ENCODE results near the gene CATSPERD.
A peak's percentile ranks its signal among the peaks of the same experiment; 100 is the strongest.
"Not testable (repeated sequence)": the region's sequence is repeated elsewhere in the genome, so short reads cannot be mapped to it uniquely, and the experiment has no call there.

Gene CATSPERD

DNA sequence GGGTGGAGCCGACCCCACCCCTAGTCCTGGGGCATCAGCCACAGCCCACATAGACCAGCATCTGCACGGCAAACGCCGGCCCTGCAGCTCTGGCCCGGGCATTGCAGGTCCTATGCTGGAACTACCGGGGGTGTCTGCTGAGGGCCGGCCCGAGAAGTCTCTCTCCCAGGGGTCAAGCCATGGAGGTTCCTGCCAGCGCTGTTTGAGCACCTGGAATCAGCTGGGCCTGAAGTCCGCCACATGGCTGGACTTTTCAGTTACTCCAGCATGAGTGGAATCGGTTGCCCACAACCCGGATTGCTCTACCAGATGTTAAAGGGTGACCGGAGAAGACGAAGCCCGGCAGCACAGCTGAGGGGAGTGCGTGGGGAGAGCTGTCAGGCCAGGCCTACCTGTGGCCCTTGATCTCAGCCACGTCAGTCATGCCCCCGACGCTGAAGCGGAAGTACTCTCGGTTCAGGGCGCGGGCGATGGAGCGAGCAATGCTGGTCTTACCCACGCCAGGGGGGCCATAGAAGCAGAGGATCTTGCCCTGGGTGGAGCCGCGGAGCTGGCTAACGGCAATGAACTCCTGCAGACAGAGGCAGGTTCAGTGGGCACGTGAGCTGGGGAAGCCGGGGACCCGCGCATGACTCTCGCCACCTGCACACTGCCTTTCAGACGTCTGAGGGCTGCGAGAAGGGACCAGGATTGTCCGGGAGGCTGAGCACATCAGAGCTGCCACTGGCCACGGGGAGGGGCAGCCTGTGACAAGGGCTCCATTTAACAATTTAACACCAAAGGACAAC, 21.6 kb upstream of the CATSPERD start:
- DNase-seq (ENCODE audit: low read depth in 3 of 3) = no peak

DNA sequence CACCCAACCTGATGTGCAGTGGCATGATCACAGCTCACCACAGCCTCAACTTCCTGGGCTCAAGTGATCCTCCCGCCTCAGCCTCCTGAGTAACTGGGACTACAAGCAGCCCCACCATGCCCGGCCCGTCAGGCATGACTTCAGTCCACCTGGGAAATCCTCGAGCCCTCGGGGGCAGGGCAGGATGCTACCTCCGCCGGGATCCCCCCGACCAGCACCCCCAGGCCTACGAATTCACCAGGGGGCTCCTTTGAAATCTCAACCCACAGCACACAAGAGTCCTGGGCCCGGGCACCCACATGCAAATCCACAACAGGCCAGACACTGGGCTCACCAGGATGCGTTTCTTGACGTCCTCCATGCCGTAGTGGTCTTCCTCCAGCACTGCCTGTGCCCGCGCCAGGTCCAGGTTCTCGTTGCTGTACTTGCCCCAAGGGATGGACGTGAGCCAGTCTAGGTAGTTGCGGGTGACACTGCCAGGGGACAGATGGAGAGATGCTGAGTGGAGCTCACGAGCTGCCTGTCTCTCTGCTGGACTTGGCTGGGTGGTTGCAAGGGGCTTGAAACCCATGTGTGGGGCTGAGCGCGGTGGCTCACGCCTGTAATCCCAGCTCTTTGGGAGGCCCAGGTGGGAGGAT, 19.9 kb upstream of the CATSPERD start:
- DNase-seq (ENCODE audit: low read depth in 3 of 3) = no peak

DNA sequence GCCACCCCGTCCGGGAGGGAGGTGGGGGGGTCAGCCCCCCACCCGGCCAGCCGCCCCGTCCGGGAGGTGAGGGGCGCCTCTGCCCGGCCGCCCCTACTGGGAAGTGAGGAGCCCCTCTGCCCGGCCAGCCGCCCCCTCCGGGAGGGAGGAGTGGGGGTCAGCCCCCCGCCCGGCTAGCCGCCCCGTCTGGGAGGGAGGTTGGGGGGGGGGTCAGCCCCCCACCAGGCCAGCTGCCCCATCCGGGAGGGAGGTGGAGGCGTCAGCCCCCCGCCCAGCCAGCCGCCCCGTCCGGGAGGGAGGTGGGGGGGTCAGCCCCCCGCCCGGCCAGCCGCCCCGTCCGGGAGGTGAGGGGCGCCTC, 18.4 kb upstream of the CATSPERD start:
- DNase-seq (ENCODE audit: low read depth in 3 of 3) = not testable (repeated sequence)

DNA sequence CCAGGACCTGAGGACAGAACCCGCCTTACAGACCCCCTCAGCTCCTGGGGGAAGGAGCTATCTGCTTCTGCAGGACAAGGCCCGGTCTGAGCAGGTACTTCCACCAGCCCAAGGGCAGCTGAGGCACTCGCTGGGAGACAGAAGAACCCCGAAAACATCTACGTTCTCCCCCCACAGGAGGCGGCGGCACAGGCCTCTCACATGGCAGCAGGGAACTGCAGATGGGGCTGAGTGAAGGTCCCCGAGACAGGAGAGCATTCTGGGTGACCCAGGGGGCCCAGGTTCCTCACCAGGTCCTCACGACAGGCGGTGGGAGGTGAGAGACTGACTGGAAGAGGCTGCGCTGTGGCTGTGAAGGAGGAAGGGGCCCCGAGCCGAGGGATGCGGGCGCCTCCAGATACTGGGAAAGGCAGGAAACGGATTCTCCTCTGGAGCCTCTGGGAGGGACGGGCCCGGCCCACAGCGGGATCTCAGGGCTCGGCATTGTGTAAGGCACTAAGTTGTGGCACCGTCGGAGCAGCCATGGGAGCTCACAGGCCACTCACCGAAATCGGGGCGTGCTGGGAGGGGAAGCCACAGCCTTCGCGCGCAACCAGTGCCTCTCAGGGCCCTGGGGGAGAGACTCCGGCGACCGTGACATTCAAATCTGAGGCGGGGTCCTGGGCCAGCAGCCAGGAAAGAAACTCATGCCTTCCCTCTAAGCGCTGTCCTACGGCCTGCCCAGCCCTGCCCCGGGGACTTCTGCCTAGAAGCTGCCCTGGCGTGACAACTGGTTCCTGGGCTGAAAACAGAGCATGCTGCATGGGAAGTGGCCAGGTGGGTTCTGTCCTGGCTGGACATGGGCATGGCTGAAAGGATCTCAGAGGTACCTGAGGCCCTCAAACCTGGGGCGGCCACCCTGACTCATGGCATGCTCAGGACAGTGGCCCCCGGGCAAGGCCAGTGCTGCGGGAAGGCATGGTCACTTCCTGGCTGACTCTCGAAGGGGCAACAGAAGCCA, 16.3 kb upstream of the CATSPERD start:
- DNase-seq (ENCODE audit: low read depth in 3 of 3) = no peak

DNA sequence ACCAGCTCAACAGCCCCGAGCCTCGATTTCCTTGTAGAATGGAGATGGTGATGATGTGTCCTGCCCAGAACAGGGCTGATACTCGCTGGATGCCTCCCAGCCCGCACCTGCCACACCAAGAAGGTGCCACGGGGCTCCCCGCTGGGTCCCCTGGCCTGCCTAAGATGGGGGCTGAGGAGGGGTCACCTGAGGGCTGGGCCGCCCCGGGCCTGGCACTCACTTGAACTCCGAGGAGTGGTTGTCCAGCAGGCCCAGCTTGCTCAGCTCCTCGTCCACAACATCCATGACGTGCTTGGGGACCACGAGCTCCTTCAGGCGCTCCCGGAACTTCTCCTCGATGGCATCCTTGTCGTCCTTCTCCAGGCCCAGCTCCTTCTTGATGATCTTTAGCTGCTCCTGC, 14.9 kb upstream of the CATSPERD start:
- DNase-seq (ENCODE audit: low read depth in 3 of 3) = no peak

DNA sequence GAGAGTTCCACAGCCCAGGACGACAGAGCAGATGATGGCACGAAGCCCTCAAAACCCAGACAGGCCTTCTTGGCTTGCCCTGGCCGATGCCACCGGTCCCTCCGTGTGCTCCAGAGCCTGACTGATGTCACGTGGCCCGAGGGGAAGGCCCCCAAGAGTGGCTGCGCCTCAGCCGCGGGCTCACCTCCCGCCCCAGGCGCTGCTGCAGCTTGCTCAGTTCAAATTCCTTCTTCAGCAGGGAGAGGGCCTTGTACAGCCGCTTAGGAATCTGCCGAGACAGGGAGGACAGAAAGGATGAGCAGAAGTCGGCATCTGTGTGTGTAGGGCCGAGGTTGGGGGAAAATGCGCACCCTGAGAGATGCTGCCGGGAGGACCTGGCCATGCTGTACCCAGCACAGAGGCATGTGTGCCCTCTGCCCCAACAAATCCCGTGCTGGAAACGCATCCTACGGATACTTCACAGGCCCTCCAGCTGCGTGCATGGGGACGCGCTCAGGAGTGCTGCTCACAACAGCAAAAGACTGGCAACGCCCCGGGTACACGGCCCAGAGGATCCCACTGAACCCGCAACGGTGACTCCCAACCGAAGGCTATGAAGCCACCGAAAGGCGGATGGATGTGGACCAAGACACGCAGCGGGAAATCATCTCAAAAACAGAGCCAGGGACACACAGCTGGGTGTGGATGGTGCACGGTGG, 13.4 kb upstream of the CATSPERD start:
- DNase-seq (ENCODE audit: low read depth in 3 of 3) = no peak

DNA sequence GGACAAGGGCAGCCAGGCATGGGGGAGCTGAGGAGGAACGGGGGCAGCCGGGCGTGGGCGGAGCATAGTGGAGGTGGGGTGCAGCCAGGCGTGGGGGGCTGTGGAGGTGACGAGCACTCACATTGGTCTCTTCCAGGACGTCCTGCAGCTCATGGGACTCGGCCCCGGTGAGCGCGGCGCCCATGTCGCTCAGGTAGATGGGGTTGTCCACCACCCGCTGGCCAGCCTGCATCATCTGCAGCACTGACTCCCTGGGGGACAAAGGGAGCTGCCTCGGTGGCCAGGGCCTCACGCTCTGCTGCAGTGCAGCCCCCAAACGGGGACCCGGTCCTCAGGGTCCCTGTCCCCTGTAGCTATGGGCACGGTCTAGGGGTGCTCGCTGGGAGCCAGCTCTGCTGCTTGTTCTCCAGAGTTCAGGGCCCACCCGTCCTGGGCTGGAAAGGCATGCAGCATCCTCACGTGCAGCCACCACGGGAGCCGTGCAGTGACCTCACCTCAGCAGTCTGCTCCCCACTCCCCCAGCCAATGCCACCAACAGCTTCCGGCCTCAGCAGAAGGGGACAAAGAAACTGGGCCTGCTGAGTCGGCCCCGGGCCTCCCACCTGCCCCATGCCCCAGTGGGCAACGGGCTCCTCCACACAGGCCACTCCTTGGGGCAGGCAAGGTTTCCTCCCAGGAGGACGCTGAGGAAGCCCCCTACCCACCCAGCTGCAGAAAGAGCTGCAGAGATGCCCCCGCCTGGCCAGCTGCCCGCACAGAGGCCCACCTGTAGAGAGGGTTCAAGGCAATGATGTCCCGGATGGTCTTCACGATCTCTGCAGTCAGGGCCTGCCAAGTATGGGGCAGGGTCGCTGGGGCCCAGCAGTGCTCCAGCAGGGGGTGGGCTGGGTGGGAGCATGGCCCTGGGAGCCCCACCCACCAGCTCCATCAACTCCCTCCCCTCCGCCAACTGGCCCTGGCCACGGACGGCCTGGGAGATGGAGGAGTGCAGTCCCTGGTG, 12.6 kb upstream of the CATSPERD start:
- DNase-seq (ENCODE audit: low read depth in 3 of 3) = no peak

DNA sequence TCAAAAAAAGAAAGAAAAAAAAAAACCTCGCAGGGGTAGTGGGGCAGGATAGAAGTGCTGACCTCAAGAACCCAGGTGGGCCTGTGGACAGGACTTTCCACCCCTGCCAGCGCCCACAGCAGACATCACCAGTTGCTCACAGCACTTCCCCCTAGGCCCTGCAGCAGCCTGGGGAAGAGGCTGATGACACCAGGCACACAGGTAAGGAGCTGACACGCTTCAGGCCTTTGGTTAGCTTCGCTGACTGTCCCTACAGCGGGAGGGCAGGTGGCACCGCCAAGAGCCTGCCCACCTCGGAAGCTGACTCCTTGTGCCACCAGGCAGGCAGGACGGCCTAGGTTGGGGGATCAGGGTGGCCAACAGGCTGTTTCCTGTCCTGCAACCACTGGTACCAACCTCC, 9.4 kb upstream of the CATSPERD start:
- no peak for DNase-seq (ENCODE audit: low read depth in 3 of 3)

DNA sequence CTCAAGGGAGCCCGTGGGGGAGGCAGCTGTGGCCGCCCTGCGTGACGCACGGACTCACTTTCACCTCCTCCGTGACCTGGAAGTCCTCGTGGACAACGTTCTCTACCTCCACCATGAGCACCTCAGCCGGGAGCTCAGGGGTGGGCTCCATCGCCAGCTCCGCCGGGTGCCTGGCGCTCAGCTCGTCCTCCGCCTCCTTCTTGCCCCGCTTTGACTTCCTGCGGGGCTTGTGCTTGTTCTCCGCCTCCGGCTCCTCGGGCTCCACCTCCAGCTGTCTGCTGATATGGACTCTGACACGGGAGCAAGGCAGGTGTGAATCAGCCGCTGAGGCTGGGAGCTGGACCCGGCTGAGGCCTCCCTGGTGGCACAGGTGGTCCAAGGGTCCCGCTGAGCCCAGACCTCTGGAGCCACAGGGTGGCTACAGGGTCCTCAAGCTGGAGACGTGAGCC, 8.7 kb upstream of the CATSPERD start:
- DNase-seq (ENCODE audit: low read depth in 3 of 3) = no peak

DNA sequence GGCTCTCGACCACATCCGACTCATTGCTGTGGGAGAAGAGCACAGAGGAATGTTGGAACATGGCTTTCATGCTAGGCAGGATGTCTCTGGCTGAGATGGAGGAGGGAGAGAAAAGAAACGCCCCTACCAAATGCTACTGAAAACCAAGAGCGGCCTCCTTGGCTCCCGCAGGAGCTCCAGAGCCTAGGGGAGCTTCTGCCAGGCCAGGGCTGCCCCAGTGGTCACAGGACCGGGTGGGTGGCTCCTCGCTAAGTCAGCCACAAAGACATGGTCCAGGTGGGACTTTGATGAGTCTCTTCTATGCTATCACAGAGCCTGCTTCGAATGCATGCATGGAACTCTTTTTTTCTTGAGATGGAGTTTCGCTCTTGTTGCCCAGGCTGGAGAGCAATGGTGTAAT, 7.2 kb upstream of the CATSPERD start:
- no peak for DNase-seq (ENCODE audit: low read depth in 3 of 3)

DNA sequence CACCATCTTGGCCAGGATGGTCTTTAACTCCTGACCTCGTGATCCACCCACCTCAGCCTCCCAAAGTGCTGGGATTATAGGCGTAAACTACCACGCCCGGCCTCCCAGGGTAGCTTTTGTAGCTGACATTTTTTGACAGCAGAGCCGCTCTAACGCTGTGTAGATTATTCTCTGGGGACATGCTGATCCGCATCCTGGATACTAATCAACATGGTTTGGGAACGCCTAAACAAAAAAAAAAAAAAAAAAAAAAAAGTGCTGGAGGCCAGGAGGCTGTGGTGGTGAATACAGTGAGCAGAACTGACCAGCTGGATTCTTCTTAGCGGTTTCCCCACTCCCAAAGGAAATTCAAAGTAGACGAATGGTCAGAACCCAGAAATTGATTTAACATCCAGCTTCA, 5.6 kb upstream of the CATSPERD start:
- DNase-seq (ENCODE audit: low read depth in 3 of 3) = no peak

DNA sequence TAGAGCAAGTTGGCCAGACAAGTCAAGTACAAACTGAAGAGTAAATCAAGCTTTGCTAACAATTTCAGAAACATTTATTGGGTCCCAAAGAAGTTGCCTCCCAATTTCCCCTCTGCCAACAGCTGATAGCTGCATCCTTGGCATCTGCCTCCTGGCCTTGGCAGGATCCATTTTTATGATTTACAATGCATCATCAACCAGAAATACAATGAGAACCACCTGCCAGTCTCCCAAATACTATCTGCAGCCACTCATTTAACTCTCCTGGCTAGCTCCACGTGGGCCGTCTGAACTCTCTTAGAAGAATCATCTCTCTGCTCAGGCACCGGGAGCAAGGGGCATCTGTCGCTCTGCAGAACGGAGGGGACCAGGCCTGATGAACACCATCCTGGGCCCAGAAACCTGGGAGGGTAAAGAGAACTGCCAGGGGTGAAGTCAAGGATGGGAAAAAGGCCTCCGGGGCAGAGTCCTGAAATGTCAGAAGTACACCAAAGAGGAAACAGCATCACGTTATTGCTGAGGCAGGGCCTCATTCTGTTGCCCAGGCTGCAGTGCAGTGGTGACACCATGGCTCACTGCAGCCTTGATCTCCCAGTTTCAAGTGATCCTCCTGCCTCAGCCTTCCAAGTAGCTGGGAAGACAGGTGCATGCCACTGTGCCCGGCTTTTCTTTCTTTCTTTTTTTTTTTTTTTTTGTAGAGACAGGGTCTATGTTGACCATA, 3.1 kb upstream of the CATSPERD start:
- no peak for DNase-seq (ENCODE audit: low read depth in 3 of 3)

DNA sequence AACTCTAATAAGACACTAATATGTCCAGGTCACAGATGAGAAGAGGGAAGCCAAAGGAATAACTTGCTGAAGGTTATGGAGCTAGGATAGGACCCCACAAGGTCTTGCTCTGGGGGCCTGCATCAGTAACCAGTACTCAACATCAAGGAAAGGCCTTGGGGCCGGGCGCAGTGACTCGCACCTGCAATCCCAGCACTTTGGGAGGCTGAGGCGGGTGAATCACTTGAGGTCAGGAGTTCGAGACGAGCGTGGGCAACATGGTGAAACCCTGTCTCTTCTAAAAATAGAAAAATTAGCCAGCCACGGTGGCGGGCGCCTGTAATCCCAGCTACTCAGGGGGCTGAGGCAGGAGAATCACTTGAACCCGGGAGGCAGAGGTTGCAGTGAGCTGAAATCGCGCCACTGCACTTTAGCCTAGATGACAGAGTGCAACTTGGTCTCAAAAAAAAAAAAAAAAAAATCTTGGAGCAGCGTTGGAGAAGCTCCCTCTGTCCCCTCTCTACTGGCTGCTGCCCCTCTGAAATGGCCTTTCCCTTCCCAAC, 2.3 kb upstream of the CATSPERD start:
- DNase-seq (ENCODE audit: low read depth in 3 of 3) = peak in 1 of 3 experiments; percentile 67

DNA sequence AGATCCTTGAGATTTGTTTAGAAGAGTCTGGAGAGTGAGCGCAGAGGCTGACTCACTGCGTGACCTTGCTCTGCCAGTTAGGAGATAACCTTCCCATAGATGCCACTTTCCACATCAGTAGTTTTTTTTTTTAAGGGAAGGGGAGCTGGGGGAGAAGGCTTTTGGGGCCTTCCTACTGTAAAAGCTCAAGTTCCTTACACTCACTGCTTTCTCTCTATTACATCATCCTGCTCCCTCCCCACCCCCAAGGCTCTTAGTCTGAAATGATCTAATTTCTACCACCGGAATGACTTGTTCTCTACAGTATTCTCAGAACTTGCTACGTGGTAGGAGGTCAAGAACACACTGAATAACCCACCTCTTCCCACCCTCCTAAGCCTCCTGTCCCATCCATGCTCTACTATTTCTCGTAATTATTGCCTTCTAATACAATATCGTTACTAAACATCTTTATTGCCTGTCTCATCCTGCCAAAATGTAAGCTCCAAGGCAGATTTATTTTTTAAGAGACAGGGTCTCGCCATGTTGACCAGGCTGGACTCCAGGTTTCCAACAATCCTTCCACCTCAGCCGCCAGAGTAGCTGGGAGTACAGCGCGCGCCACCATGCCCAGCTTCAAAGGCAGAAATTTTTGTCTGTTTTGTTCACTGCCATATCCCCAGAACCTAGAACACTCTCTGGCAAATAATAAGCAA, 1.7 kb upstream of the CATSPERD start:
- DNase-seq (ENCODE audit: low read depth in 3 of 3) = peak in 2 of 3 experiments; percentile 58

DNA sequence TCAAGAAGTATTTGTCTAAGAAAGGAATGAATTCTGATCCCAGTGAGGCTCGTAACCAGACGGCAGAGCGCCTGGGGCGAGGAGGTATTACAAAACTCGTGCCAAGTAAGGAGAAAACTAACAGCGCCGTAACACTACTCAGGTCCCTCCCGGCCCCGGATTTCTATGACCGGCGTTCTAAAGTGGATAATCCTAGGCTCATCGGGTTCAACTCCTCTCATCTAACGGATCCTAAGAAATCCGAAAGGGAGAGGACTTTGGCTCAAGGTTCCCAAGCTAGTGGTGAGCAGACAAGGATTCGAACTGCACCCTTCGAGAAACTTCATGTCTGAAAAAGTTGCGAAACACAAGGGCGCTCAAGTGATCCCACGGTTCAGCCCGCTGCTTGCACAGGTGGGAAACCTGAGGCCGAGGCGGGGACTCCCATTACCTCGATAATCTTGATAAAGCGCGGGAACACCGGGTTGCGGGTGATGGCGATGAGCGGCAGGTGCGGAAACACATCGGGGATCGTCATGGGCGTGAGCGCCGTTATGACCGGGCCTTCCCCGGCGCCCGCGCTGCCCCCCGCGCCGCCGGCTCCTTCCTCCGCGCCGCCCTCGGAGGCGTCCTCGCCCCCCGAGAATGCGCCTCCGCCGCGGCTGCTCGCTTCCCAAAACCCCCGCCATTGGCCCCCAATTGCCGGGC, 1.0 kb upstream of the CATSPERD start:
- no peak for DNase-seq (ENCODE audit: low read depth in 3 of 3)

DNA sequence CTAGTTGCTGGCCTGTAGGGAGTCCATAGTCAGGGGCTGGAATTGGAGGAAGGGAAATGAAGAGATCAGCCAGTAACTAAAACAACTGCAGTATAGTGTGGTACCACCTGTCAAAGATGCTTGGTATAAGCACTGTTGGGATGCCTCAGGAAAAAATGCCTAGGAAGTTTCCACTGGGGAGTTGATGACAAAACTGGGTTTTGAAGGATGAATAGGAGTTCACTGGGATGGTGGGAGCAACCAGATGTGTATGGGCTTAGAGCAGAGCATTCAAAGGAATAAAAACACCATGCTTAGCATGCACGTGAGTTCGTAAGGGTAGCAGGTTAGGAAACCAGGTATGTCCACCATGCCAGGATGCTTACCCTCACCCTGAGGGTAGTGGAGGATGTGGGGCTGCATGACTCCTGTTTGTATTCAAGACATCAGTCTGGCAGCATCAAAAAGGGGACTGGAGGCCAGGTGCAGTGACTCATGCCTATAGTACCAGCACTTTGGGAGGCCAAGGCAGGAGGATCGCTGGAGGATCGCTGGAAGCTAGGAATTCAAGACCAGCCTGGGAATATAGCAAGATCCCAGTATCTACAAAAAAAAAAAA, 7.1 kb downstream of the CATSPERD start:
- no peak for DNase-seq (ENCODE audit: low read depth in 3 of 3)

DNA sequence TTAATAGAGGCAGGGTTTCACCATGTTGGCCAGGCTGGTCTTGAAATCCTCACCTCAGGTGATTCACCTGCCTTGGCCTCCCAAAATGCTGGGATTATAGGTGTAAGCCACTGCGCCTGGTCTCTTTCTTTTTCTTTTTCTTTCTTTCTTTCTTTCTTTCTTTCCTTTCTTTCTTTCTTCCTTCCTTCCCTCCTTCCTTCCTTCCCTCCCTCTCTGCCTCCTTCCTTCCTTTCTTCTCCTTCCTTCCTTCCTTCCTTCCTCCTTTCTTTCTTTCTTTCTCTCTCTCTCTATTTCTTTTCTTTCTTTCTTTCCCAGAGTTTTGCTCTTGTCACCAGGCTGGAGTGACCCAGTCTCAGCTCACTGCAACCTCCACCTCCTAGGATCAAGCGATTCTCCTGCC, 12.7 kb downstream of the CATSPERD start:
- DNase-seq (ENCODE audit: low read depth in 3 of 3) = not testable (repeated sequence)

DNA sequence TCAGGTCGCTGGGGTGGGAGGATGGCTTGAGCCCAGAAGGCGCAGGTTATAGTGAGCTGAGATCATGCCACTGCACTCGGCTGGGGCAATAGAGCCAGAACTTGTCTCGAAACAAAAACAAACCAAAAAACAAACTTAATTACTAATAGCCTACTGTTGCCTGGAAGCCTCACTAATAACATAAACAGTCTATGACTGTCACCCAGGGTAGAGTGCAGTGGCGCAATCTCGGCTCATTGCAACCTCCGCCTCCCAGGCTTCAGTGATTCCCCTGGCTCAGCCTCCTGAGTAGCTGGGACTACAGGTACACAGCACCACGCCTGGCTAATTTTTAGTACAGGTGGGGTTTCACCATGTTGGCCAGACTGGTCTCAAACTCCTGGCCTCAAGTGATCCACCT, 18.0 kb downstream of the CATSPERD start:
- no peak for DNase-seq (ENCODE audit: low read depth in 3 of 3)

Measured in stimulated activated CD4-positive, alpha-beta T cell treated with anti-CD3 and anti-CD28 coated beads, TNF-alpha, amount 100 ng/mL, for 24 hours (primary cell).